Measurements from ENCODE around the gene LBHD2. TPM values are rescaled to one million over a fixed set of nuclear protein-coding genes. Genes with fewer than 3 reads are reported as not detected.

Gene LBHD2
- total RNA-seq, 4 donors from 2014 or later, result 1.4 to 2.1 TPM; not detected in 2

DNA sequence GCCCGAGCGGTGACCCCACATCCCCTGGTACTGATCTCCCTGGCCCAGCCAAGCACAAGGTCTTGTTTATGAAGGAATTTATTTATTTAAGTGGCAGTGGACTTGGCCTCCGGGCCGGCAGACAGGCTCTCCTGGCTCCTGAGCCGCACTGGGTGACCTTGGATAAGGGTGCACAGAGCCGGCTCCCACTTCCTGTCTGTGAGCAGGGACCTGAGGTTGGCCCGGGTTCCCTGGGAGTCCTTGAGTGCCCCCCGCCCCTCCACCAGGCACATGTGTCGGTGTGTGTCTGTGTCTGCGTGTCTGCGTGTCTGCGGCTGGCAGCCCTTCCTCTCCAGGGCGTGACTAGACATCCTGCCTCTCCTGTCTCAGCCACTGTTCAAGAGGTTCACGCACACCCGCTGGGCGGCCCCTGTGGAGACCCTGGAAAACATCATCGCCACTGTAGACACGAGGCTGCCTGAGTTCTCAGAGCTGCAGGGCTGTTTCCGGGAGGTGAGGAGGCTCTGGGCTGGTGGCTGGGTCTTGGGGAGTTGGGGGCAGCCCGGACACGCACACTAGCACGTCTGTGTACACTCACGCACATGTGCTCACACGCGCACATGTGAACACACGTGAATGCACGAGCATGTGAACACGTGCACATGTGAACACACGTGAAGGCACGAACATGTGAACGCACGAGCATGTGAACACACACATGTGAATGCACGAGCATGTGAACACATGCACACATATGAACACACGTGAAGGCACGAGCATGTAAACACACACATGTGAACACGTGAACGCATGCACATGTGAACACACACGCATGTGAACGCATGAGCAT is 48.6 kb downstream of the LBHD2 start:
- TF ChIP-seq, protein P1, sequence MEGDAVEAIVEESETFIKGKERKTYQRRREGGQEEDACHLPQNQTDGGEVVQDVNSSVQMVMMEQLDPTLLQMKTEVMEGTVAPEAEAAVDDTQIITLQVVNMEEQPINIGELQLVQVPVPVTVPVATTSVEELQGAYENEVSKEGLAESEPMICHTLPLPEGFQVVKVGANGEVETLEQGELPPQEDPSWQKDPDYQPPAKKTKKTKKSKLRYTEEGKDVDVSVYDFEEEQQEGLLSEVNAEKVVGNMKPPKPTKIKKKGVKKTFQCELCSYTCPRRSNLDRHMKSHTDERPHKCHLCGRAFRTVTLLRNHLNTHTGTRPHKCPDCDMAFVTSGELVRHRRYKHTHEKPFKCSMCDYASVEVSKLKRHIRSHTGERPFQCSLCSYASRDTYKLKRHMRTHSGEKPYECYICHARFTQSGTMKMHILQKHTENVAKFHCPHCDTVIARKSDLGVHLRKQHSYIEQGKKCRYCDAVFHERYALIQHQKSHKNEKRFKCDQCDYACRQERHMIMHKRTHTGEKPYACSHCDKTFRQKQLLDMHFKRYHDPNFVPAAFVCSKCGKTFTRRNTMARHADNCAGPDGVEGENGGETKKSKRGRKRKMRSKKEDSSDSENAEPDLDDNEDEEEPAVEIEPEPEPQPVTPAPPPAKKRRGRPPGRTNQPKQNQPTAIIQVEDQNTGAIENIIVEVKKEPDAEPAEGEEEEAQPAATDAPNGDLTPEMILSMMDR (IDR thresholded peaks at IDR 0.05; ENCODE audit: low read depth), result no peak

DNA sequence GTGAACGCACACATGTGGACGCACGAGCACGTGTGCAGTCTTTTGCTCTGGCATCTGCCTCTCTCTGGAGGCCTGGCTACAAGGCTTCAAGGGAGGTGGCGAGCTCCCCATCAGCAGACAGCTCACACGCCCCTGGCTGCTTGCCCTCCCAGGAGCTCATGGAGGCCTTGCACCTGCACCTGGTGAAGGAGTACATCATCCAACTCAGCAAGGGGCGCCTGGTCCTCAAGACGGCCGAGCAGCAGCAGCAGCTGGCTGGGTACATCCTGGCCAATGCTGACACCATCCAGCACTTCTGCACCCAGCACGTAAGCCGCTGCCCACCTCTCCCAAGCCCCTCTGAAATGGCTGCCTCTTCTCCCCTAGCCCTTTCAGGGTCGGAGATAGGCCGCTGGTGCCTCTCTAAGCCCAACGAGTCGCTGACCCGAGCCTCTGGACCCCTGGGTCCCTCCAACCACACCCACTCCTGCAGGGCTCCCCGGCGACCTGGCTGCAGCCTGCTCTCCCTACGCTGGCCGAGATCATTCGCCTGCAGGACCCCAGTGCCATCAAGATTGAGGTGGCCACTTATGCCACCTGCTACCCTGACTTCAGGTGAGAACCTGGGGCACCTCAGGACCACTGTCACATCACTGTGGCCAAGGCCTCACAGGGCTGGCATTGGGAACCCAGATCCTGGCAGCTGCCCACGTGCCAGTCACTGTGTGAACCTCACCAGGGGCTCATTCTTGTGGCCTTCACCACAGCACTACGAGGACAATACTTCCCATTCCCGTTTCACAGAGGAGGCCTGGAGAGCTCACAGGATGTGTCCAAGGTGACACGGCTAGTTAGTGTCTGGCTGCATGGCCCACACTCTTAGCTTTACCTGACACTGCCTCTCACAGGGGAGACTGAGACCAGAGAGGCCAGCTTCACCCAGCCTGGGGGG is 49.5 kb downstream of the LBHD2 start:
- TF ChIP-seq, protein P1 (IDR thresholded peaks at IDR 0.05; ENCODE audit: low read depth), result no peak

DNA sequence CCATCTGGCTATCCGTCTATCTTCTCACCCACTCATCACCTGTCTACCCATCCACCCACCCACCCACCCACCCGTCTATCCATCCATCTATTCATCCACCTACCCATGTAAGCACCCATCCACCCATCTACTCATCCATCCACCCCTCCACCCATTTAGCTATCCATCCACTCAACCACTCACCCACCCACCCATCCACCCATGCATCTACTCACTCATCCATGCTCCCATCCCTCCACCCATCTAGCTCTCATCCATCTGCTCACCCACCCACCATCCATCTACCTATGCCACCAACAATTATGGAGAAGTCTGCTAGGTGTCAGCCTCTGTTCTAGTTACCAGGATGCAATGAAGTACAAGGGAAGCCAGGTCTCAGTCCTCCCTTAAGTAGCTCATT is 50.4 kb downstream of the LBHD2 start:
- TF ChIP-seq, protein P1 (IDR thresholded peaks at IDR 0.05; ENCODE audit: low read depth), result no peak

DNA sequence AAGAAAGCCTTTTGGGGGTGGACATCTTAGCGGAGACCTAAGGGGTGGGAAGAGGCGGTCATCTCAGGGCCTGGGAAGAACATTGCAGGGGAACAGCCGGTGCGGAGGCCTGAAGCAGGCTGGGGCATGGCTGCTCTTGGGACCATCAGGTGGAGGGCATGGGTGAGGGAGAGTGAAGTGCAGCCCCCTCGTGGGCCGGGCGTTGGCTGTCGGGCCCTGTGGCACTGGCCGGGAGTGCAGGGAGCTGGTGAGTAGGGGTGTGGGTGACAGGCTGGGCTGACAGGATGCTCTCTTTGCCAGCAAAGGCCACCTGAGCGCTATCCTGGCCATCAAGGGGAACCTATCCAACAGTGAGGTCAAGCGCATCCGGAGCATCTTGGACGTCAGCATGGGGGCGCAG is 50.9 kb downstream of the LBHD2 start:
- TF ChIP-seq, protein P1 (IDR thresholded peaks at IDR 0.05; ENCODE audit: low read depth), result no peak

DNA sequence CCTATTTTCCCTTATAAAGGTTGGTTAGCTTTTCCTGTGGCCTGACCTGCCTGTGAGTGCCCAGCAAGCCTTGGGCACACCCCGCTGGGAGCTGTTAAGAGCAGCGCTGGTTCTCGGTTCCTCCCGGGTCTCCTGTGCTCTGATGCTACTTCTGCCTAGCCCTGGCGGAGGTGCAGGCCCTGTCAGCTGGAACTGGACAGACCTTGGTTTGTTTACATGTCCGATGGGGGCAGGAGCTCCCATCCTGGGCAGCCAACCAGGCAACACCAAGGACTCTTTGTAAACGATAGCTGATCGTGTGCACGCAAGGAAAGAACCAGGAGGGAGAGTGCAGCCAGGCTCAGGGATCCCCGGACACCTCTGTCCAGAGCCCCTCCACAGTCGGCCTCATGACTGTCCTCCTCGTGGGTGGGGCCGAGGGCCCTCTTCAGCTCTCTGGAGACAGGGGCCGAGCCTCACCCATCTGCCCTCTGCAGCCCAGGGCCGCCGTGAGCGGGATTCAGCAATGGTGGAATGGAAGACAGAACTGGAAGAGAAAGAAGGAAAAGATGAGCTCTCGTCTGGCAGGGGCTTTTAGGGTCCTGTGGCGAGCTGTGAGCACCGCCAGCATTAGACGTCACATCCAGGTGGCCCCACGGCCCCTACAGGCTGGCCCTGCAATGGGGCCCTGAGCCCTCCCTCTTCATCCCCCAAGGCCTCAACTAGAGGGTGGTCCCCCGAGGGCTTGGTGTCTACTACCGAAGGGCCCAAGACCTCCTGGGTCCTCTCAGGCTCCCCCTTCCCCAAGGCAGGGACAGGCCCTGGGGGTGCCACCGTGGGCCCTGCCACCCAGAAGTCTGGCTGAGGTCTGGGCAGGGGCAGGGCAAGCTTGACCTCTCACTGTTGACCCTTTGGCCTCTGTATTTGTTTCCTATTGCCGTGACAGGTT is 51.6 kb downstream of the LBHD2 start:
- TF ChIP-seq, protein P1 (IDR thresholded peaks at IDR 0.05; ENCODE audit: low read depth), result no peak

DNA sequence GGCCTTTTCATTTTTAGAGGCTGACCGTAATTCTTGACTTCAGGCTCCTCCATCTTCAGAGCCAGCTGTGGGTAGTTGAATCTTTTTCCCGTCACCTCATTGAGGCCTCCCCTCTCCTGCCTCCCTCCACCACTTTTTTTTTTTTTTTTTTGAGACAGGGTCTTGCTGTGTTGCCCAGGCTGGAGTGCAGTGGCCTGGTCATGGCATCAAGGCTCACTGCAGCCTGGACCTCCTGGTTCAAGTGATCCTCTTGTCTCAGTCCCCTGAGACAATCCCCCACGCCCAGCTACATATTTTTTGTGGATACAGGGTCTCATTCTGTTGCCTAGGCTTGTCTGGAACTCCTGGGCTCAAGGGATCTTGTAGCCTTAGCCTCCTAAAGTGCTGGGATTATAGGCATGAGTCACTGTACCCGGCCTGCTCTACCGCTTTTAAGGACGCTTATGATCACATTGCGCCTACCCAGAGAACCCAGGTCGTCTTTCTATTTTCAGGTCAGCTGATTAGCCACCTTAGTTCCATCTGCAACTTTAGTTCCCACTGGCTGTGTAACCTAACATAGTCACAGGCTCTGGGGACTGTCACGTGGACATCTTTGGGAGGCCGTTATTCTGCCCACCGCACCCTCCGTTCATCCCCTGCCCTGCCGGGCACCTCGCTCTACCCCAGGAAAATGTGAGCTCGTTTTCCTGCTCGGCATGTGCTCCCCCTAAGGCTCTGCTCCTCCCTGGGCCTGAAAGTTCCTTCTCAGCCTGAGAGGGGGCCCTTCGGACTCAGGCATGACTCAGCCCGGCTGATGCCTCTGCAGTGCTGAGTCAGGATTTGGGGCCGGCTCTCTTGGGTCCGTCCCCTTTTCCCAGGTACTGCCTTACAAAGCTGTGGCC is 52.6 kb downstream of the LBHD2 start:
- TF ChIP-seq, protein P1 (IDR thresholded peaks at IDR 0.05; ENCODE audit: low read depth), result no peak
